GM11168 (cell line): Measurements from ENCODE around the gene ESRRA.
"Not testable (repeated sequence)": the region's sequence is repeated elsewhere in the genome, so short reads cannot be mapped to it uniquely, and the experiment has no call there.

ENCODE experiments used
- in situ Hi-C: fragments of 300-500 bp; cut with MboI; formaldehyde crosslinking; loops from one replicate; pipeline ENCODE4 v1.12.0; 2022; ENCODE audit warnings: low sequenced_read_pairs; ENCODE audit not compliant: unreplicated experiment

Gene ESRRA

DNA sequence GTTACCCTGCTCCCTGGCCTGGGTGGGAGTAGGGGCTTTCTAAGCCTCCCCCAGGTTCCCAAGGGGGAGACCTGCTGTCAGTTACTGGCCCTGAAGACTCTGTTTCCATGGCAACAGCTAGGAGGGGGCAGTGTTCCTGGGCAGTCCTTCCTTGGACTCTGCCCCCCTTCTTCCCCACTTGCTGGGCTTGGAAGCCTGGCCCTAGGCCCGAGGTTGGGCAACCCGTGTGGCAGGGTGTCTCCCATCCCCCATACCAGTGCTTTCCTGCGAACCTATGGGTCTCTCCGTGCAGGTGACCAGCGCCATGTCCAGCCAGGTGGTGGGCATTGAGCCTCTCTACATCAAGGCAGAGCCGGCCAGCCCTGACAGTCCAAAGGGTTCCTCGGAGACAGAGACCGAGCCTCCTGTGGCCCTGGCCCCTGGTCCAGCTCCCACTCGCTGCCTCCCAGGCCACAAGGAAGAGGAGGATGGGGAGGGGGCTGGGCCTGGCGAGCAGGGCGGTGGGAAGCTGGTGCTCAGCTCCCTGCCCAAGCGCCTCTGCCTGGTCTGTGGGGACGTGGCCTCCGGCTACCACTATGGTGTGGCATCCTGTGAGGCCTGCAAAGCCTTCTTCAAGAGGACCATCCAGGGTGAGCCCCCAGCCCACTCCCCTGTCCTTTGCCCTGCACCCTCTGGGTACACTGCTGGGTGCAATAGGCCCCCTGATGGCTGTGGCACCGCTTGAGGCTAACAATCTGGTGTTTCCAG is 1.7 kb downstream of the ESRRA start:
- in situ Hi-C loops: loop anchor here (10.0 kb wide), 1 partner anchor 112 kb away; no protein-coding TSS in a partner anchor

DNA sequence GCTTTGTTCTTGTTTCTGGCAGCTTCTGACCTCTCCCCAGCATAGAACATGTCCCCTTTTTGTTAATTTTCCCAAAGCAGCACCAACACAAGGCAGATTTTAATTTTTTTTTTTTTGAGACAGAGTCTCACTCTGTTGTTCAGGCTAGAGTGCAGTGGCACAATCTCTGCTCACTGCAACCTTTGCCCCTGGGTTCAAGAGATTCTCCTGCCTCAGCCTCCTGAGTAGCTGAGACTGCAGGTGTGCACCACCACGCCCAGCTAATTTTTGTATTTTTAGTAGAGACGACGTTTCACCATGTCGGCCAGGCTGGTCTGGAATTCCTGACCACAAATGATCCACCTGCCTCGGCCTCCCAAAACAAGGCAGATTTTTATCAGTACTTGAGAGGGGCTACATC is 2.5 kb downstream of the ESRRA start:
- in situ Hi-C loops: loop anchor here (10.0 kb wide), 1 partner anchor 113 kb away; no protein-coding TSS in a partner anchor

DNA sequence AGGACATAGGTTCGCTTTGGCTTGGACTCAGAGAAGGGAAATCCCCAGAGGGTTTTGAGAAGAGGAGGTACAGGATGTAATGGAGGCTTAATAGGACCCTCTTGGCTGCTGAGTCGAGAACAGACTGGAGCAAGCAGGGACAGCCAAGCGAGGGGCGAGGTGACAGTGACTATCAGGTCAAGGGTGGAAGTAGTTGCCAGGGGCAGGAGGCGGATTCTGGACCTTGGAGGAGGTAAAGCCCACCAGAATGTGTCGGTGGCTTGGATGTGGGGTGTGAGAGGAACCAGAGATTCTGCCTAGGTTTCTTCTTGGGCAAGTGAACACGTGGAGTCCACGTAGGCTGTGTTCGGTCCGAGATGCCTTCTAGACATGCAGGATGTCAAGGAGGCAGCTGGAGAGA is 7.6 kb downstream of the ESRRA start:
- in situ Hi-C loops: no loop called here

DNA sequence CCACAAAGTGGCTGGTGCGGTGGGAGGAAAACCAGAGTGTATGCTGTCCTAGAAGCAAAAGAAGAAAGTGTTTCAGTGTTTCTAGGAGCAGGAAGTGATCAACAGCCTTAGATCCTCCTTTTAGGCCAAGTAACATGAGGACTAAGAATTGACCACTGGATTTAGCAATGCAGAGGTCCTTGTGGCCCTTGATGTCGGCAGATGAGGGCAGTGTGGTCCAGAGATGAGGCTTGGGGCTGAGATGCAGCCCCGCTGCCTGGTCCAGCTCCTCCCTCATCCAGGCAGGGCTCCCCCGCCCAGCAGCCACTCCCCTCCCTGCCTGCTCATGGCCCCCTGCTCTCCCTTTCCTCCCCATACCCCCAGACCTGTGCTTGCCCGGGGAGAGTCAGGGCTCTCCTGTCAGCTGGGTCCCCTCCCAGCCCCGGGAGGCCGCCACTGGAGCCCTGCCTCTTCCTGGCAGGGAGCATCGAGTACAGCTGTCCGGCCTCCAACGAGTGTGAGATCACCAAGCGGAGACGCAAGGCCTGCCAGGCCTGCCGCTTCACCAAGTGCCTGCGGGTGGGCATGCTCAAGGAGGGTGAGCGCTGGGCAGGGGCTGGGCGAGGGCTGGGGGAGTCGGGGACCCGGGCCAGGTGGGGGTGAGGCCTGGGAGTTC is 8.3 kb downstream of the ESRRA start:
- in situ Hi-C loops: no loop called here

DNA sequence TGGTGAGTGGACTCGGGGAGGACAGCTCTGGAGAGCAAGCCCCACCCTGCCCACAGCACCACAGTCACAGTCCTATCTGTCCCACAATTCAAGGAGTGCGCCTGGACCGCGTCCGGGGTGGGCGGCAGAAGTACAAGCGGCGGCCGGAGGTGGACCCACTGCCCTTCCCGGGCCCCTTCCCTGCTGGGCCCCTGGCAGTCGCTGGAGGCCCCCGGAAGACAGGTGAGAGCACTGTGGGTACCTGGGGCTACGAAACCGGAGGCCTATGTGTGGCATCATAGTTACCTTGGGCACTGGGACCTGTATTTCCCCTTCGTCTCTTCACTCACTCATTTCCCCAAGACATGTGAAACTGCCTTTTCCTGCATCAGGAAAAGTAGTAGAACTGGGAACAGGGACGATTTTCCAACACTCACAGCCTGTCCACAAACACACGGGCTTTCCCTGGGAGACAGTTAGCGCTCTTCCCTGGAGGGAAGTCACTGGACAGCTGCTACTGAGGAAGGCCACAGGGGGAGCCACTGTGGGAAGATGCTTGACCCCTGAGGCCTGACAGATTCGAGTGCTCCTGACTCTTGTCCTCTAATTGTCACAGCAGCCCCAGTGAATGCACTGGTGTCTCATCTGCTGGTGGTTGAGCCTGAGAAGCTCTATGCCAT is 9.0 kb downstream of the ESRRA start:
- in situ Hi-C loops: no loop called here

DNA sequence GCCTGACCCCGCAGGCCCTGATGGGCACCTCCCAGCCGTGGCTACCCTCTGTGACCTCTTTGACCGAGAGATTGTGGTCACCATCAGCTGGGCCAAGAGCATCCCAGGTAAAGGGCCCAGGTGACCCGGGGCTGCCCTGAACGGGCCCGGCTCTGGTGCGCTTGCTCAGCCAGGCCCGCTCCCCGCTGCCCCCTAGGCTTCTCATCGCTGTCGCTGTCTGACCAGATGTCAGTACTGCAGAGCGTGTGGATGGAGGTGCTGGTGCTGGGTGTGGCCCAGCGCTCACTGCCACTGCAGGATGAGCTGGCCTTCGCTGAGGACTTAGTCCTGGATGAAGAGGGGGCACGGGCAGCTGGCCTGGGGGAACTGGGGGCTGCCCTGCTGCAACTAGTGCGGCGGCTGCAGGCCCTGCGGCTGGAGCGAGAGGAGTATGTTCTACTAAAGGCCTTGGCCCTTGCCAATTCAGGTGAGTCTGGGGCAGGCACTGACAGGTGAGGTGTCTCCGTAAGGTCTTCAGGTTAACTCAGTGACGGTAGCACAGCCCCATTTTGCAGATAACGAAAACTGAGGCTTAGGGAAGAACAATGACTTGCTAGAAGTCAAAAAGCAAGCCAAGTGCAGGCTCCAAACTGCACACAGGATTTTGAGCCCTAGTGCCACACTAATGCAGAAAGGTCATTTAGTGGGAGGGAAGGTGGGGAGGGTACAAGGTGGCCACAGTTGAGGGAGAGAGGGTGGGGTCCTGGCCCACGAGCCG is 9.7 kb downstream of the ESRRA start:
- in situ Hi-C loops: no loop called here

DNA sequence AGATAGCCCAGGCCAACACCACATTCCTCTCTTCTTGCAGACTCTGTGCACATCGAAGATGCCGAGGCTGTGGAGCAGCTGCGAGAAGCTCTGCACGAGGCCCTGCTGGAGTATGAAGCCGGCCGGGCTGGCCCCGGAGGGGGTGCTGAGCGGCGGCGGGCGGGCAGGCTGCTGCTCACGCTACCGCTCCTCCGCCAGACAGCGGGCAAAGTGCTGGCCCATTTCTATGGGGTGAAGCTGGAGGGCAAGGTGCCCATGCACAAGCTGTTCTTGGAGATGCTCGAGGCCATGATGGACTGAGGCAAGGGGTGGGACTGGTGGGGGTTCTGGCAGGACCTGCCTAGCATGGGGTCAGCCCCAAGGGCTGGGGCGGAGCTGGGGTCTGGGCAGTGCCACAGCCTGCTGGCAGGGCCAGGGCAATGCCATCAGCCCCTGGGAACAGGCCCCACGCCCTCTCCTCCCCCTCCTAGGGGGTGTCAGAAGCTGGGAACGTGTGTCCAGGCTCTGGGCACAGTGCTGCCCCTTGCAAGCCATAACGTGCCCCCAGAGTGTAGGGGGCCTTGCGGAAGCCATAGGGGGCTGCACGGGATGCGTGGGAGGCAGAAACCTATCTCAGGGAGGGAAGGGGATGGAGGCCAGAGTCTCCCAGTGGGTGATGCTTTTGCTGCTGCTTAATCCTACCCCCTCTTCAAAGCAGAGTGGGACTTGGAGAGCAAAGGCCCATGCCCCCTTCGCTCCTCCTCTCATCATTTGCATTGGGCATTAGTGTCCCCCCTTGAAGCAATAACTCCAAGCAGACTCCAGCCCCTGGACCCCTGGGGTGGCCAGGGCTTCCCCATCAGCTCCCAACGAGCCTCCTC is 10.6 kb downstream of the ESRRA start:
- in situ Hi-C loops: not testable (repeated sequence)

DNA sequence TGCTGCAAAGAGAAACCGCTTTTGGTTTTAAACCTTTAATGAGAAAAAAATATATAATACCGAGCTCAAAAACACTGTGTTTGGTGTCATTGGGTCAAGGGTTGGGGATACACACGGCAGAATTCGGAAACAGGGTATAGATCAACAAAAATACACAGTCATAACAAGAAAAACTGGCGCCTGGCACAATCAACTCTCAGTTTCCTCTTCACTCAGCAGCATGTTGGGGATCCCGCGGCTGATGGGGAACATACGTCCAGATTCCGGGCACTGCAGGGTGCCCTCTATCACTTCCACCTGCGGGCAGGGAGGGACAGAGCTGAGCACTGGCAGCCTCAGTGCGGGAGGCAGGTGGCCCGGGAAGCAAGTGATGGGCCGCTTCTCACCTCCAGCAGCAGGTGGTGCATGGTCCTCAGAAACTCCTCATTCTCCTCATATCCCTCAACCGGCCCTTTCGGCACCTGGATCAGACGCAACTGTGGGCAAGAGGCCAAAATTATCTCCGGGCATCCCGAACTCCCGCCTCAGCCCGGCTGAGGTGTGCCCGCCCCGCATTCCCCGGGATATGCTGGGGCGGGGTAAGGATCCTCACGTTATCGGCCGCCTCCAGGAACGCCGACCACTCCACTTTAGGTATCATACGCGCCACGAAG is 11.5 kb downstream of the ESRRA start:
- in situ Hi-C loops: no loop called here

DNA sequence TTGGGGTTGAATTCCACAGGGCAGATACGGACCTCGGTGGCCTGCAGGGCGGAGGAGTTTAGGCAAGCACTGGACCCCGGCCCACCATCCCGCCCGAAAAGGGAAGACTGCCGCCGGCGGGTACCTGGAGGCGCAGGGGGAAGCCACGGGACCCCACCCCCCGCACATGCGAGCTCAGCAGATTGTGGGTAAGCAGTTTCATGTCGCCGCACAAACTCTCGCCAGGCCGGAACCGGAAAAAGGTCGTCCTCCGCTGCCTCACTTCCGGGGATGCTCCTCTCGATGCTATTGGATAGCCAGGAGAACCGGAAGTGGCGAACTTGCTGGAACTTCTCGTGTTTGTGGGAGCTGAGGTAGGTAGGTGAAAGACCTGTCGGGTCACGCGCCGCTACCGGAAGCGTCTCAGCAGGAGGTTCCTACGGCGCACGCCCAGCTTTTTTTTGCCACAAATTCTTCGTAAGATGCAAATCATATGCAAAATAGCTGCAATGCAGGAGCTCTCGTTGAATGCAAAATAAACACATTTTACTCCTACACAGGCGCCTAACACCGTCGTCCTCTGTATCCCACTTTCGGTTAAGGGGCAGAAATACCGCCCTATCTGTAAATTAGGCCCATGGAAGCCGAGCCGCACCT is 12.1 kb downstream of the ESRRA start, which contains the start of gene TRMT112:
Gene TRMT112, minus strand, starts transcription at position 235 of the 636 bp plus-strand sequence. Its CDS starts 33 bp downstream, at position 202.
- in situ Hi-C loops: no loop called here

DNA sequence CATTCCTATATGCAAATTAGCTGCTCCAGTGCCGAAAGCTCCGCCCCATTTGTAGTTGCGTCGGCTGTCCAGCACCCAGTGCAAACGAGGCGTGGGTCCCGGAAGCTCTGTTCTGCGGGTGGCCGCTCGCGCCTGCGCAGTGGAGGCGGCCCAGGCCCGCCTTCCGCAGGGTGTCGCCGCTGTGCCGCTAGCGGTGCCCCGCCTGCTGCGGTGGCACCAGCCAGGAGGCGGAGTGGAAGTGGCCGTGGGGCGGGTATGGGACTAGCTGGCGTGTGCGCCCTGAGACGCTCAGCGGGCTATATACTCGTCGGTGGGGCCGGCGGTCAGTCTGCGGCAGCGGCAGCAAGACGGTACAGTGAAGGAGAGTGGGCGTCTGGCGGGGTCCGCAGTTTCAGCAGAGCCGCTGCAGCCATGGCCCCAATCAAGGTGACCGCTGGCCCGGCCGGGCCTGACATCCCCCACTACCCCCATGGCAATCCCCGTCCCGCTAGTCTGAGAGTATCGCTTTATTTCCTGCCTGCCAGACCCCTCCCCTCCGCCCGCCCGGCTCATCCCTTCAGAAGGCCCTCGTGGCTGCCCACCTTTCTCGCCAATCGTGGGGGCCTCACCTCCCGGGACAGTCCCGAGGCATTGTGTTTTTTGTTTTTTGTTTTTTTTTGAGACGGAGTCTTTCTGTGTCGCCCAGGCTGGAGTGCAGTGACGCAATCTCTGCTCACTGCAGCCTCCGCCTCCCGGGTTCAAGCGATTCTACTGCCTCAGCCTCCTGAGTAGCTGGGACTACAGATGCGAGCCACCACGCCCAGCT is 12.8 kb downstream of the ESRRA start, which contains the start of gene PRDX5:
Gene PRDX5, plus strand, starts transcription at position 161 of the 805 bp plus-strand sequence. Its CDS starts 95 bp downstream, at position 256.
- in situ Hi-C loops: no loop called here

DNA sequence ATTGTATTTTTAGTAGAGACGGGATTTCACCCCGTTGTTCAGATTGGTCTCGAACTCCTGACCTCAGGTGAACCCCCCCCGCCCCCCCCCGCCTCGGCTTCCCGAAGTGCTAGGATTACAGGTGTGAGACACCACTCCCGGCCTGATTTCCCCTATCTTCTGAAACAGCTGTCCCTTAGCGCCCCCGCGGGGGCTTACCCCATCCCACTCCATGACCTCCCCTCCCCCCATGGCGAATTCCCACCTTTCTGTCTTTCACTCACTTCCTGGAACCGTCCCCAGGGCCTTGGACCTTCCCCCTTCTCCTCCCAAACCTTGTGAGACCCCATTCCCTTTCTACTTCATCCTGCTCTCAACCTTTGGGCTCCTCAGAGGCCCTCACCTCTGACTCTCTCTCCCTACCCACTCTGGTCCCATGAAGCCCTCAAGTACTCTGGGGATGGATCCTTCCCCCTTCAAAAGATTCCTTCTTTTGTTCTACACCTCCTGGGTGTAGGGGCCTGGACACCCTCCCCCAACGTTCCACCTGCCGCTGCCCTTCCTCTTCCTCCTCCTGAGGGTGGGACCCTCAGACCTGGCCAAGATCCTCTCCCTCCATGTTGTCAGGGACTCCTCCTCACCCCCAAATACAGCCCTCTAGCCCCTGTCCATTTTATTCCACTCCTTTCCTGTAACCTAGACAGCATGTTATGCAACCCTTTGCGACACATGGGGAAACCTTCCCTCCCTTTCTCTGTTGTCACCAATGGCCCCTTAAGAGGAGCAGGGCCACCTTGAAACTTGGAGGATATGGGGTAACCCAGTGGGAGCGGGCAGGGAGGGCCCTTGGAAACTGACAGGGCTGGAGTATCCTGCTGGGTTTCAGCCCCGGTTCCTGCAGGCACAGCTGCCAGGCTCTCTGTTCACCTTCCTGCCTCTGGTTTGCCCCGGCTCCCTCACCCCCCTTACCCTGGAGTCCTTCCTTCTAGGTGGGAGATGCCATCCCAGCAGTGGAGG is 13.7 kb downstream of the ESRRA start:
- in situ Hi-C loops: no loop called here

DNA sequence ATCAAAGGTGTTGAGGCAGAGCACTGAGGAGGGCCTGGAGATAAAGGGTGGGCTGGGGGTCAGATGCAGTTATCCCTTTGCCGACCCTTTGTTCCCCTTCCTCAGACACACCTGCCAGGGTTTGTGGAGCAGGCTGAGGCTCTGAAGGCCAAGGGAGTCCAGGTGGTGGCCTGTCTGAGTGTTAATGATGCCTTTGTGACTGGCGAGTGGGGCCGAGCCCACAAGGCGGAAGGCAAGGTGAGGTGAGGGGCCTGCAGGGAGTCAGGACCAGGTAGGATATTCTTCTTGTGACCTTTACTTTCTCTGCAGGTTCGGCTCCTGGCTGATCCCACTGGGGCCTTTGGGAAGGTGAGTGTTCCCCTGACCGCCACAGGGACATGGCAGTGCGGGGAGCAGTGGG is 15.2 kb downstream of the ESRRA start:
- in situ Hi-C loops: no loop called here

DNA sequence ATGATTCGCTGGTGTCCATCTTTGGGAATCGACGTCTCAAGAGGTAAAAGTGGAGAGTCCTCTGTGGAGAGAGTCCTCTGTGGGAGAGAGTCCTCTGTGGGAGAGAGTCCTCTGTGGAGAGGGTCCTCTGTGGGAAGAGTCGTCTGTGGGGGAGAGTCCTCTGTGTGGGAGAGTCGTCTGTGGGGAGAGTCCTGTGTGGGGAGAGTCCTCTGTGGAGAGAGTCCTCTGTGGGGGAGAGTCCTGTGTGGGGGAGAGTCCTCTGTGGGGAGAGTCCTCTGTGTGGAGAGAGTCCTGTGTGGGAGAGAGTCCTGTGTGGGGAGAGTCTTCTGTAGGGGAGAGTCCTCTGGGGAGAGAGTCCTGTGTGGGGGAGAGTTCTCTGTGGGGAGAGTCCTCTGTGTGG is 15.7 kb downstream of the ESRRA start:
- in situ Hi-C loops: no loop called here

DNA sequence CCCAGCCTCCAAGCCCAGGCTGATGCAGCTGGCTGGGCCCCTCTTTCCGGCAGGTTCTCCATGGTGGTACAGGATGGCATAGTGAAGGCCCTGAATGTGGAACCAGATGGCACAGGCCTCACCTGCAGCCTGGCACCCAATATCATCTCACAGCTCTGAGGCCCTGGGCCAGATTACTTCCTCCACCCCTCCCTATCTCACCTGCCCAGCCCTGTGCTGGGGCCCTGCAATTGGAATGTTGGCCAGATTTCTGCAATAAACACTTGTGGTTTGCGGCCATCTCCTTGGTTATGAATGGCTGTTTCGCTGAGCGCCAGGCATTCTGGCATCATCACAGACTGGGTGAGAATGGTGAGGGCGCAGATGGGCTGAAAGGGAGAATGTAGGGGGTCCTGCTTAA is 16.2 kb downstream of the ESRRA start:
- in situ Hi-C loops: no loop called here

DNA sequence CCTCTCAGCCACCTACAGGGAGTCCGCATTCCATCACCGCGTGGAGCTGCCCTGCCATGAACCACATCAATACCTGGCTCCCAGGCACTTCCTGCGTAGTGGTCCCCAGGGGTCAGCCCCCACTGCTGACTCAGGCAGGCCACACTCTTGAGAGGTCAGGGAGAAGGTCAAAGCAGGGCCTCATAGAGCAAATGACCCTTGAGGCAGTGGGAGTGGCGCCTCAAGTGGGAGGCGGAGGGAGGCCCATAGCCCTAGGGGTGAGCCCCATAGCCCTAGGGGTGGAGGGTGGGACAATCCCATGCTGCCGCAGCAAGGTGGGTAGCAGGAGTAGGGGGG is 17.6 kb downstream of the ESRRA start:
- in situ Hi-C loops: no loop called here

DNA sequence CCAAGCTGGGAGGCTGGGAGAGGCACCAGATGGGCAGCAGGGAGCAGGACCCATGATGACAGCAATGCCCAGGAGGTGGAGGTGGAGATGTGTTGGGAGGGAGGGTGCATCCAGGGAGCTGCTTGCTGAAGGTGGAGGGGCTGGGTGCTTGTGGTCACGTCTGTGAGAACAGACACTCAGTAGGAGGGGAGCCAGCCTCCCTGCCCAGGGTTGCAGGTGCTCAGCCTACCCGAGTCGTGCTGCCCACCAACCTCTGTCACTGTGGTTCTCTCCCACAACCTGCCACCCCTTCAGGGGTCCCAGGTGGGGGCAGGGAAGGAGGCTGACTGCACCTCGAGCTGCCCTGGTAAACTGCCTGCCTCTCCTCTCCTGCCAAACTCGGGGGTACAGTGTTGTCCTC is 18.0 kb downstream of the ESRRA start:
- in situ Hi-C loops: no loop called here

DNA sequence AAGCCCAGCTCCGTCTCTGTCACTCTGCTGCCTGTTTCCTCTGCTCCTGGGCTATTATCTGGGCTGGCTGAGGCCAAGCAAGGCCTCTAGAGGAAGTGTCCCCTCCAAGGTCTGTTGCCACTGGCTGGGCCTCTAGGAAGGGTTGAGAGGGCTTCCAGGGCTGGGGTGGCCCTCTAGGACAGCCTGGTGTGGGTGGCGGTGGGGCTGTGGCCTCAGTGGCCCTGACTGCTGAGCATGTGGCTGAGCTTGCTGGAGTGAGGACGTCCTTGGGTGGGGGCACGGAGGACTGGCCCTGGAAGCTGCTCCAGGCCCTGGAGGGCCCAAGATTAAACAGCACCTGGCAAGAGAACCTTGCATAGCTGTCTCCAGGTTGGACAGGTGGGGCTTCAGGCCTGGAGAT is 18.7 kb downstream of the ESRRA start:
- in situ Hi-C loops: not testable (repeated sequence)
